ENCODE data around the gene ITSN1.
"Not testable (repeated sequence)": the region's sequence is repeated elsewhere in the genome, so short reads cannot be mapped to it uniquely, and the experiment has no call there.

The ITSN1 gene

GRCh38 chr21:33684068-33684467 is 41.8 kb downstream of the ITSN1 start:
- no peak for DNase-seq

DNA sequence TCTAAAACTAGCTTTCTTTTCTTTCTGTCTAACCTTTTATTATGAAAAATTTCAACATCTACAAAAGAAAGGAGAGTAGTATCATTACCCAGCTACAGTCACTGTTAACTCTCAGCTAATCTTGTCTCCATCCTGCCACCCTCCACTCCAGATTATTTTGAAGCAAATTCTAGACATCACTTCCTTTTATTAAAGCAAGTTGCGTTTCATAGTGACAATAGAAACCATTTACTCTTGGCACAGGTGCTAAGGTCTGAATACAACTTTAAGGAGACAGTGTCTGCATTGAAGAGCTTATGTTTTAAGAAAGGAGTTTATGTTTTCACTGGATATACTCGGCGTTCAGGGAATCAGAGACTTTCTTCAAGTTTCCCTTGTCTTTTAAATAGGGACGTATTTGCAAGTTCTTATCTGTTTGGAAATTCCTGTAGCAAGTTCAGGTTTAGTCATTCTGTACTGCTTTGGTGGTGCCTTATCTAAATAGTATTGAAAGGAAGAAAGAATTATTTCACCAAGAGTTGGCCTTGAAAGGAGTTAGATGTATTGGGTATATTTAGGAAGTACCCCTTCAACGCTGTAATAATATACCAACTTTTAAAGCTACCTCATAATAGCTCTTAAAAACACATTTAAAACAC is 42.7 kb downstream of the ITSN1 start:
- no peak for DNase-seq

- no peak for DNase-seq
Measured at GRCh38 chr21:33685613-33686197, 43.4 kb downstream of the ITSN1 start.

DNA sequence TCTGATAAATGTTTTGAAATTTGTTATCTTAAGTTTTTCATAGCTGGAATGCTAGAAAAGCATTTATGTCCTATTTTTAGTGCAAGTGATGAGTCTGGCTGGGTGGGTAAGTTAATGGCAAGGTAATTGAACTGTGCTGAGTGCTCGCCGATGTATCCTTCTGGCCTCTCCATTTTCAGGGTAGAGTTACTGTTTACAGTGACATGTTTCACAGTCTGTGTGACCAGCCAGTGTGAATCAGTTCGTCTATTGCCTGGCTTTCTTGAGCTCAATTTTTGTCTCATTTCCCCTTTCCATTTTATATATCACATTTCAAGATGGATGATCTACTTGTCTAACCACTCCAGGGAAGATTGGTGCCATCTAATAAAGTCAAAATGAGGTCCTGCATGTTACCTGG is 44.1 kb downstream of the ITSN1 start:
- no peak for DNase-seq

DNA sequence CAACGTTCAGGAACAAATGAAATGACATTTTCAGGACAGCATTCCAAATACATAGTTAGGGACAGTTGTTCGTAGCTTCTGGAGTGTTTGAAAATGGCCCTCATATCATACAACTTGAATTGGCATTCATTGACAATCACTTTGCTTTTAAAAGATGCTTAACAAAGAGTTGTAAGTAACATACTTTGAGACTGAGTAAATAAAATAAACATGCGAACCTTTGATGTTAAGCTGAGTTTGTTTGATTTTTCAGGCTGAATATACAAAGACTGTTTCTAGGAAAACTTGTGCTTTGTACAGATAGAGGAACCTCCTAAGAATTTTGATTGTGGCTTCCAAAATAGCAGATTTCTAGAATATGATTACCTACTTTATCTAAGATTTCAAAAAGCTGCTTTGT is 45.3 kb downstream of the ITSN1 start:
- DNase-seq: no peak

GRCh38 chr21:33688353-33688752 is 46.1 kb downstream of the ITSN1 start:
- no peak for DNase-seq

- no peak for DNase-seq
Measured at GRCh38 chr21:33690874-33691273, 48.6 kb downstream of the ITSN1 start.

DNA sequence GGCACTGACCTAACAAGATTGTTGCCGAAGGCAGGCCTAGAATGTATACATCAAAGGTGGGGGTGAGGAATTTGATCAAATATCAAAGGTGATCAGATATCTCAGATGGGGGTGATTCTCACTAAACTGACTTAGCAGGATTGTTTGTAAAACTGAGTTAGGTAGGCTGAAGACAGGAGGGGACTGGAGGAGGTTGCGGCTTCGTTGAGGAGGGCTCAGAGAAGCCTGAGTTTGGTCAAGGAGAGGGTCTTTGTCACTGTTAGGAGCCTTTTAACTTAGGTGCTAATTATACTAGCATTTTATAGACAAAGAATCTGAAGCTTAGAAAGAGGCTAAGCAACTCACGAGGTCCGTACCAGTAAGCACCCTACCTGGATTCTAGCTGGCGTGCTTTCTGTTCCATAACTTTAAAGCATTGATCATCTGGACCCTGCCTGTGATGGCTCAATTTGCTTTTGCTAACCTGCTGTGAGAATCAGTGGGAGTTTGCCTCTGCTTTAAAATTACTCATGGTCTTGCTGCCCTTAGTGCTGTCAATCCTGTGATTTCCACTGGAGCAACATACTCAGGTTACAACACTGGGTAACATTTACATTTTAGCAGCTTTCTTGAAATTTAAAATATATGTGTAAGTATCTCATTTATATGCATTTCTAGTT is 49.8 kb downstream of the ITSN1 start:
- DNase-seq: no peak

DNA sequence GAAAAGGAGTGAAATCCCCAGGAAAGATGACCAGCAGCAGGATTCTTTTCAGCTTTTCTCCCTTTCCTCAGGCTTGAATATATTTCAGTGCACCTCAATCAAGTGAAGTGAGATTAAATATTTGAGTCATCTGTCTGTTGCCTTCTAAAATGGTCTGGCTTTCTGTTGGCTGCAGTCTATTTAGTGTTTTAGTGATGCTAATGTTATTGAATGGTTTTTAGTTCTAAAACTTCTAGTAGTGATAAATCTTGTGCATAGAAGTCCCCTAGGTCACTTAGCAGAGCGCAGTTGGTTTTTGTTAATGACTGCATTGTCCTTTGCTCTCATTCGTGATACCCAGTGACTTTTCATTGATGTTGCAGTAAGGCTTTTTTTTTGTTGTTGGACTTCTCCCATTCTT is 53.5 kb downstream of the ITSN1 start:
- no peak for DNase-seq

GRCh38 chr21:33696465-33696864 is 54.2 kb downstream of the ITSN1 start:
- no peak for DNase-seq

GRCh38 chr21:33698087-33698860 is 56.0 kb downstream of the ITSN1 start:
- DNase-seq: no peak

DNA sequence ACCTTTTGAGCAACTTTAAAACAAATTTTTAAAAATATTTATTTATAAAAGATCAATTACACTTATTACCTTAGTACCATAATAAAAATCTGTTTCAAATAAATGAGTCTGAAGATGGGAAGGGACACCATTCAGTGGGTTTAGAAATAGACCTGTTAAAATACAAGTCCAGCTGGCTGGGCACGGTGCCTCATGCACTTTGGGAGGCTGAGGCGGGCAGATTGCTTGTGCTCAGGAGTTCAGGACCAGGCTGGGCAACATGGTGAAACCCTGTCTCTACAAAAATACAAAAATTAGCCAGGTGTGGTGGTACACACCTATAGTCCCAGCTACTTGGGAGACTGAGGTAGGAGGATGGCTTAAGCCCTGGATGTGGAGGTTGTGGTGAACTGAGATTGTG is 57.0 kb downstream of the ITSN1 start:
- DNase-seq: no peak

- no peak for DNase-seq
Measured at GRCh38 chr21:33700491-33700890, 58.2 kb downstream of the ITSN1 start.

- DNase-seq: no peak
Measured at GRCh38 chr21:33703750-33704606, 61.7 kb downstream of the ITSN1 start.

DNA sequence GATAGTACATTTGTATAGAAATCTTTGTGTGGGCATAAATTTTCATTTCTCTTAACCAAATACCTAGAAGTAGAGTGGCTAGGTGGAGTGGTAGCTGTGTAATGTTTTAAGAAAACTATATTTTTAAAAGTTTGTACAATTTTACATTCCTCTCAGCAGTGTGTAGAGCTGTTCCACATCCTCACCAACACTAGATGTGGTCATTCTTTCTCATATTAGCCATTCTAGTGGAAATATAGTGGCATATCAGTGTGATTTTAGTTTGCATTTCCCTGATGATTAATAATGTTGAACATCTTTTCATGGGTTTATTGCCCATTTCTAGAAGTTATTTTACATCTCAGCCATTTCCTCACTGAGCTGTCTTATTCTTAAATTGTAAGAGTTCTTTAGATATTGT is 65.5 kb downstream of the ITSN1 start:
- no peak for DNase-seq

DNA sequence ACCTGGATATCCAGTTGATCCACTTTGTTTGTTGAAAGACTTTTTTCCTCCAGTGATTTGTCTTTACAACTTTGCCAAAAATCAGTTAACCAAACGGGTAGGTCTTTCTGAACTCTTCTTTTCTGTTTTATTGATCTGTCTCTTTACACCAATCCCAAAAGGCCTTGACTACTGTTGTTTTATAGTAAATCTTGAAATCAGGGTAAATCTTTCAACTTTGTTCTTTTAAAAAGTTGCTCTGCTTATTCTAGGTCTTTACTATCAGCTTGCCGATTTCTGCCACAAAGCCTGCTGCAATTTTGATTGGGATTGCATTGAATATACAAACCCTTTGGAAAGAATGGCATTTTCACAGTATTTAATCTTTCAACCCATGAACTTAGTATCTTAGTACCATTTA is 66.6 kb downstream of the ITSN1 start:
- no peak for DNase-seq

GRCh38 chr21:33712022-33712803 is 69.9 kb downstream of the ITSN1 start:
- DNase-seq: no peak

GRCh38 chr21:33721081-33721480 is 78.8 kb downstream of the ITSN1 start:
- no peak for DNase-seq

GRCh38 chr21:33729139-33729538 is 86.8 kb downstream of the ITSN1 start:
- DNase-seq: not testable (repeated sequence)

DNA sequence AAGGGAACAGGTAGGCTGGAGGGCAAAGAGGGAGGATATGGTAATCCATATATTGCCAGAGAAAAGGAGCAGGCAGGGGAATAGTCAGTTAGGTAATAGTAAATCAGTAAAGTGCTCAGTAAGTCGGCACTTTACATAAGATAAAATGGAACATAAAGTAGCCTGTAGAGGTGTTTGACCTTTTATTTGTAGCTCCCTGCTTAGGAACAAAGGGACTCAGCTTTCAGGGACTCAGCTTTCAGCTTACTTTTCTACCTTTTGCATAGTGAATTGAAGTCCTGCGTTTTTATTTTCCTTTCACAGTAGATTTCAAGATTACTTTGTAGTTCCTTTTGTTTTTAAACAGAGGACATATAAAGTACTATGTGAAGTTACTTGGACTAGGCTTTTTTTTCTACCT is 87.3 kb downstream of the ITSN1 start:
- no peak for DNase-seq

- DNase-seq: no peak
Measured at GRCh38 chr21:33731447-33731846, 89.1 kb downstream of the ITSN1 start.

GRCh38 chr21:33732038-33732437 is 89.7 kb downstream of the ITSN1 start:
- no peak for DNase-seq

Measured in NCI-H774 (cell line).